Endometrium (tissue), 2 donors: ENCODE measurements around the gene CDCA4.
"Not testable (repeated sequence)": the region's sequence is repeated elsewhere in the genome, so short reads cannot be mapped to it uniquely, and the experiment has no call there.

ENCODE experiments used
- FAIRE-seq: peaks from 2 replicates; lab custom pipeline; 2012; peaks lifted over from hg19 to GRCh38; lab: Jason Lieb, UNC
- donor health status: control.
- donor health status: control.

CDCA4 gene

DNA sequence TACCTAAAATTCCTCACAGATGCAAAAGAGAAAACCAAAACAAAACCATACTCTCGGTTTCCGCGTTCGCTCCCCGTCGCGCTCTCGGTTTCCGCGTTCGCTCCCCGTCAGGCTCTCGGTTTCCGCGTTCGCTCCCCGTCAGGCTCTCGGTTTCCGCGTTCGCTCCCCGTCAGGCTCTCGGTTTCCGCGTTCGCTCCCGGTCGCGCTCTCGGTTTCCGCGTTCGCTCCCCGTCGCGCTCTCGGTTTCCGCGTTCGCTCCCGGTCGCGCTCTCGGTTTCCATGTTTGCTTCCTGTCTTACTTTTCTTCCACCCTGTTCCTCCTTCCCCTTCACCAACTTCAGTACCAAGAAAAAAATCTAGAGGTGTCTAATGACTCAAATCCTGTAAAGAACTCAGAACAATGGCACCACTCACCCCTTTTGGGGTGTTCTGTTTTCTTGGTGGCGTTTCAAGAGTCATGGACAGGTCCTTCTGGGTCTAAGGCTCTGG lies 12.6 kb upstream of the CDCA4 start:
- FAIRE-seq, result not testable (repeated sequence)

DNA sequence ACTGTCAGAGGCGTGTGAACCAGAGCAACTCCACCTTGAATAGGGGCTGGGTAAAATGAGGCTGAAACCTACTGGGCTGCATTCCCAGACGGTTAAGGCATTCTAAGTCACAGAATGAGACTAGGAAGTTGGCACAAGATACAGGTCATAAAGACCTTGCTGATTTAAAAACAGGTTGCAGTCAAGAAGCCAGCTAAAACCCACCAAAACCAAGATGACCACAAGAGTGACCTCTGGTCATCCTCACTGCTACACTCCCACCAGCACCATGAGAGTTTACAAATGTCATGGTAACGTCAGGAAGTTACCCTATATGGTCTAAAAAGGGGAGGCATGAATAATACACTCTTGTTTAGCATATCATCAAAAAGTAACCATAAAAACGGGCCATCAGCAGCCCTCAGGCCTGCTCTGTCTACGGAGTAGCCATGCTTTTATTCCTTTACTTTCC lies 11.6 kb upstream of the CDCA4 start:
- not testable (repeated sequence) for FAIRE-seq

DNA sequence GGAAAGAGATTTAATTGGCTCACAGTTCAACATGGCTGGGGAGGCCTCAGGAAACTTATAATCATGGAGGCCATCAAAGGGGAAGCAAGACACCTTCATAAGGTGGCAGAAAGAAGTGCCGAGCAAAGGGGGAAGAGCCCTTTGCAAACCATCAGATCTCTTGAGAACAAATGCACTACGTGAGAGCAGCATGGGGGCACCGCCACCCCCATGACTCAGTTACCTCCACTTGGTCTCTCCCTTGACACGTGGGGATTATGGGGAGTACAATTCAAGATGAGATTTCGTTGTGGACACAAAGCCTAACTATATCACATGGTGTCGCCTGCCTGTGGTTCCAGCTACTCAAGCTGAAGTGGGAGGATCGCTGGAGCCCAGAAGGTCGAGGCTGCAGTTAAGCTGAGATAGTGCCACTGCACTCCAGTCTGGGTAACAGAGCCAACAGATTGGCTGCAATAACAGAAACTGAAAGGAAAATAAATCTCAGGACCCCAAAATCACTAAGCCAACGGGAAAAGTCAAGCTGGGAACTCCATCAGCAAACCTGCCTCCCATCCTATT lies 10.0 kb upstream of the CDCA4 start:
- FAIRE-seq, result no peak

DNA sequence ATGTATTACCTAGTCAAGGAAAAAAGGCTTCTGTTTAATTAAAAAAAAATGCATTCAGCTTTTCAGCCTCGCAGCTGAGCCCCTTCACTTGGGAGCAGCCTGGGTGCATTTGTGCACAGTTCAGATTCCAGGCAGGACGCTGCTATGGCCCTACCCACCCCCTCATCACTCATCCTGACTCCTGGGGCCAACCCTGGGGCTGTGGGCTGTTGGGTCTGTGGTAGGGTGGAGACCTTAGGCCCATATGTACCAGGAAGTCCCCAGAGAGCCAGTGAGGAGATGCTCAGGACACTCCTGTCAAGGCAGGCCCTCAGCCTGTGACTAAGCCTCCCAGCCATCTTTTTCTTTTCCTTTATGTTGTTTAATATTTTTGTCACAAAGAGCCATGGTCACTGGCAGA lies 9.3 kb upstream of the CDCA4 start:
- FAIRE-seq, result no peak

DNA sequence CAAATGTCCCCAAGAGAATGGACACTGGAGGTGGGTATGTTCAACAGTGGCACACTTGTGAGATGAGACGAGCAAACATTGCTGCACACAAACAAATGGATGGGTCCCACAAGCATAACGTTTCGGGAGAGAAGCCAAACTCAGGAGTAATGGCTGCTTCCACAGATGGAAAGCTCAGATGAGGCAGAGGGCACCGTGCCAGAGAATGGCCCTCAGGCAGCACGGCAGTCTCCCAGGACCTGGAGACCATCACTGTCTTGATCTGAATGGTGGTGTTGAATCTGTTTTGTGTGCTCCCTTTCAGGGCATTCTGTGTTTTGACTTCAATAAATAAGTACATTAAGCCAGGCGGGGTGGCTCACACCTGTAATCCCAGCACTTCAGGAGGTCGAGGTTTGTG lies 8.5 kb upstream of the CDCA4 start:
- FAIRE-seq, result no peak

DNA sequence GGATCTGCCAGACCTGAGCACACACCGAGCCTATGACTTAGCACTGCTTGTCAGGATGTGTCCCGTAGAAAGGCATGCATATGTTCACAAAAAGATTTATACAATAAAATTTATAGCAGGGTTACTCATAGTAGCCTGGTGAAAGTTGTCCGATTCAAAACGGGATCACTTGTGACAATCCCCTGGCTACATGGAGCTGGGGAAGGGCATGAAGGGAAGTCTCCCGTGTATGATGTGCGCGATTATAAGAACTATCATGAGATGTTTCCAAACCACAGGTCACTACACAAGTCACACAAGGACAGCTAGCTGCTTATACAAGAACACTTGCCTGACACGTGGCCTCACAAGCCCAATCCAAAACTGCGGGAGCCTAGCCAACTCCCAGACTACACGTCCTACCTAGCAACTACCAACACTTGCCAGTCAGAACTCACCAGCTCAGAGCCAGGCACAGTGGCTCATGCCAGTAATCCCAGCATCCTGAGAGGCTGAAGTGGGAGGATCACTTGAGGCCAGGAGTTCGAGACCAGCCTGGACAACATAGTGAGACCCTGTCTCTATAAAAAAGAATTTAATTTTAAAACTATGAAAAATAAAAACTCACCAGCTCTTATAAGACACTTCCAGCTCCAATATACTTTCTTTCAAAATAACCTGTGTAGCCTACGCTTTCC lies 7.5 kb upstream of the CDCA4 start:
- FAIRE-seq, result no peak

DNA sequence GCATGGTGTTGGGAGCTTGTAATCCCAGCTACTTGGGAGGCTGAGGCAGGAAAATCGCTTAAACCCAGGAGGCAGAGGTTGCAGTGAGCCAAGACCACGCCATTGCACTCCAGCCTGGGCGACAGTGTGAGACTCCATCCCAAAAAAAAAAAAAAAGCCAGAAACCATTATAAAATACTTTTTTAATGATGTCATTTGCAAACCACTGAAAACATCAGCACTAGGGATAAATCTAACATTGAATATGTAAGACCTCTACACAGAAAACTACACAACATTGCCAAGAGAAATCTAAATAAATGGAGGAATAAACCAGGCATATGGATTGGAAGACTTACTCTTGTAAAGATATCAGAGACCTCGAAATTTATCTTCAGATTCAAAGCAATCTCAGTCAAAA lies 6.8 kb upstream of the CDCA4 start:
- FAIRE-seq, result not testable (repeated sequence)

DNA sequence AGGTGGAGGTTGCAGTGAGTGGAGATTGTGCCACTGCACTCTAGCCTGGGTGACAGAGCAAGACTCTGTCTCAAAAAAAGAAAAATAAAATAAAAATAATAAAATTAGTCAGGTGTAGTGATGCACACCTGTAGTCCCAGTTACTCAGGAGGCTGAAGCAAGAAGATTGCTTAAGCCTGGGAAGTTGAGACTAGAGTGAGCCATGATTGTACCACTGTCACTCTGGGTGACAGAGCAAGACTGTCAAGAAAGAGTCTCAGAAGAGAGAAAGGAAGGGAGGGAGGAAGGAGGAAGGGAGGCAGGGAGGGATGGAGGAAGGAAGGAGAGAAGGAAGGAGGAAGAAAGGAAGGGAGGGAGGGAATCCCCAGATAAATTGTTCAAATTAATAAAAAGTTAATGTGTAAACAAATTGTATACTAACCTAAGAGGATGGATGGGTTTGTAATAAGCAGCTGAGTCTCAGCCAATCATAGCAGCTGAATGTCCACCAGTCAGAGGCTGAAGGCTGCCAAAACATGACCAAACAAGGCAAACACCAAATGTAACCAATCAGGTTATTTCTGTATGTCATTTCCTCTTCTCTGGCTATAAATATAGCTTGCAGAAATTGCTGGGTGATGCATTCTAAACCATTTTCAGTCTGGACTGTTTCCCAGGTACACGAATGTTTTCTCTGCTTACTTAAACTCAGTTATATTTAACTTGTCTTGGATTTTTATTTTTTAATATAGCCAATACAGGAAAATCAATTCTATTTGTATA lies 6.1 kb upstream of the CDCA4 start:
- no peak for FAIRE-seq

DNA sequence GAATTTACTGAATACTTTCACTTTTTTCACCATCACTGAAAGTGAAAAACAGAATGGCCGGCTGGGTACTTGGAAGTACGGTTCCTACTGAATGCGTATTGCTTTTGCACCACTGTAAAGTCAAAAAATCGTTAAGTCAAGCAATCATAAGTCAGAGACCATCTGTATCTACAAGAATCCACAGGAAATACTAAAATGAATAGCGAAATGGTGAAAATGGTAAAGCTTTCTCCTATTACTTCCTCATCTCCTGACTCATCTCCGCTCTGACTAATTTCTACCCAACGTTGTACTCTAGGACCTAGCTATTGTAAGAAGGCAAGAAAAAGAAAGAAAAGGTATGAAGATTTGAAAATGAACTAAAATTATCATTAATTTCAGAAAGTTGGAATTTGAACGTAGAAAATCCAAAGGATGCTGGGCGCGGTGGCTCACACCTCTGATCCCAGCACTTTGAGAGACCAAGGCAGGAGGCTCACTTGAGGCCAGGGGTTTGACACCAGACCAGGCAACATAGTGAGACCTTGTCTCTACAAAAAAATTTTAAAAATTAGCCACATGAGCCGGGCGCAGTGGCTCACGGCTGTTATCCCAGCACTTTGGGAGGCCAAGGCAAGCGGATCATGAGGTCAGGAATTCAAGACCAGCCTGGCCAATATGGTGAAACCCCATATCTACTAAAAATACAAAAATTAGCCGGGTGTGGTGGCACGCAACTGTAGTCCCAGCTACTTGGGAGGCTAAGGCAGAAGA lies 5.3 kb upstream of the CDCA4 start:
- FAIRE-seq, result no peak

DNA sequence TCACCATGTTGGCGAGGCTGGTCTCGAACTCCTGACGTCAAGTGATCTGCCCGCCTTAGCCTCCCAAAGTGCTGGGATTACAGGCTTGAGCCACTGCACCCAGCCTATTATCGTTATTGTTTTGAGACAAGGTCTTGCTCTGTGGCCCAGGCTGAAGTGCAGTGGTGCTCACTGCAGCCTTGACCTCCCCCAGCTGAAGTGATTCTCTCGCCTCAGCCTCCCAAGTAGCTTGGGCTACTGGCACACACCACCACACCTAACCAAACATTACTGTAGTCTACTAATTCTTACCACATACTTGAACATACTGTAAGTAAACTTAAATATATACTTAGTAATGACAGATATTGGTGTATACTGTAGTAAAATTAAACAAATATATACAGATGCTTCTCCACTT lies 4.5 kb upstream of the CDCA4 start:
- FAIRE-seq, result no peak

DNA sequence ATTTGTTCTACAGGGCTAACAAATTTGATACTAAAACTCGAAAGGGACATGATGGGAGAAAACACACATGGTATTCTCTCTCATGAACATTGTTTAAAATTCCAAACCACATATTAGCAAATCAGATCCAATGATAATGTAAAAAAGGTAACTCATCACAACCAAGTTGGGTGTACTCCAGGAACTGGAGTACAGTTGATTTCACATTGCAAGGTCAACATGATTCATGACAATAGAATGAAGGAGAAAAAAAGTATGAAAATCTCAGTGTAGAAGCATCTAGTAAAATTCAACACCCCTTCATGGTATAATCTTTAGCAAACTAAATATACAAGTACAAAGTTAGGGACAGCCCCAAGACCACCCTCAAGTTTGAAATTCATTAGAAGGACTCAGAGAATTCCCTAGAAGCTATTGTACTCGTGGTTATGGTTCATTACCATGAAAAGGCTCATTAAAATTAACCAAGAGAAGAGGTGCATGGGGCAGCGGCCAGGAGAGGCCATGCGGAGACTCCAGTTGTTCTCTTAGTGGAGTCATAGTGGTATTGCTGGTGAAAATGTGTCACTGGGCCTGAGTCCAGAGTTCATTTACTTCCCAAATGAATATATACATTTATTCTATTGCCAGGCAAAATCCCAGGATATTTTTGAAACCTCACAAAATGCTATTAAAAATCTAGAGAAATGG lies 3.1 kb upstream of the CDCA4 start:
- FAIRE-seq, result no peak

DNA sequence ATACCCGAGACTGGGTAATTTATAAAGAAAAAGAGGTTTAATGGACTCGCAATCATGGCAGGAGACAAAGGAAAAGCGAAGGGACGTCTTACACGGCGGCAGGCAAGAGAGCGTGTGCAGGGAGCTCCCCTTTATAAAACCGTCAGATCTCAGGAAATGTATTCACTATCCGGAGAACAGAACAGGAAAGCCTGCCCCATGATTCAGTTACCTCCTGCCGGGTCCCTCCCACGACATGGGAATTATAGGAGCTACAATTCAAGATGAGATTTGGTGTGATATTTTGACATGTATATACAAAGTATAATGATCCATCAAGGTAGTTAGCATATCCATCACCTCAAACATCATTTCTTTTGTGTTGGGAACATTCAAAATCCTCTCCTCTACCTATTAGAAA lies 2.3 kb upstream of the CDCA4 start:
- FAIRE-seq, result no peak

DNA sequence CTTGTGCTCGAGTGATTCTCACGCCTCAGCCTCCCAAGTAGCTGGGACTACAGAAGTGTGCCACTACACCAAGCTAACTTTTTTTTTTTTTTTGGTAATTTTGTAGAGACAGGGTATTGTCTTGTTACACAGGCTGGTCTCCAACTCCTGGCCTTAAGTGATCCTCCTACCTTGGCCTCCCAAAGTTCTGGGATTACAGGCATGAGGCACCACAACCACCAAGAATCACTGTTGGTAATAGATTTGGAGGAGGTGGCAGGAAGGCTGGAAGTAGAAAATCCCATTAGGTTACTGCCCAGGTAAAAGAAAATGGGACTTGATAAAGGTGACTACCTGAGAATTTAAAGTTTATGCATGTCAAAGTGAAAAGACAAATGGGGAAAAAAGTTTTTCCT lies 1.4 kb upstream of the CDCA4 start:
- no peak for FAIRE-seq

DNA sequence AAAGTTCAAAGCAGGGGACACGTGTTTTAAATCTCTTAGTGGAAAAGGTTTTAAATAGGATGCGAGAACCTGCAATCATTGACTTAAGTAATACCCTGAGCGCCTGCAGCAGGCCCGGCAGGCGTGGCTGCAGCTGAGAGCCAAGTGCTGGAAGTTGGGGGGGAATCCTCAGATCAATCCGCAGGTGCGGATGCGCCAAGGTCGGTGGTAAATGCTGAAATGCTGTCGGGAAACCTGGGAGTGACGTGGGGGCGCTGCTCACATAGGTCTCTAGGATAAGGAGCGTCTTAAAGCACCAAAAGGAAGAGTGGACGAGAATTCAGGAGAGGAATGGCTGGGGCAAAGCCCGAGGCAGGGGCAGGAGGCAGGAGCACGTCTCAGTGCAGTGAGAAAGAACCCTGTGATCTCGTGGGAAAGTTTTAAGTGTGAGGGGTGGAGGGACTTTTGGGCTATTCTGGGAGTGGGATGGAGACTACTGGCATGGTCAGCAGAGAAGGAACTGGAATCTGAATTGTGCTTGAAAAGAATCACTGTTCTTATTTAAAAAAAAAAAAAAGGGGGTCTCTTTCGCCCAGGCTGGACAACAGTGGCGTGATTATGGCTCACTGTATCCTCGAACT lies 883 bp upstream of the CDCA4 start:
- FAIRE-seq, result no peak

DNA sequence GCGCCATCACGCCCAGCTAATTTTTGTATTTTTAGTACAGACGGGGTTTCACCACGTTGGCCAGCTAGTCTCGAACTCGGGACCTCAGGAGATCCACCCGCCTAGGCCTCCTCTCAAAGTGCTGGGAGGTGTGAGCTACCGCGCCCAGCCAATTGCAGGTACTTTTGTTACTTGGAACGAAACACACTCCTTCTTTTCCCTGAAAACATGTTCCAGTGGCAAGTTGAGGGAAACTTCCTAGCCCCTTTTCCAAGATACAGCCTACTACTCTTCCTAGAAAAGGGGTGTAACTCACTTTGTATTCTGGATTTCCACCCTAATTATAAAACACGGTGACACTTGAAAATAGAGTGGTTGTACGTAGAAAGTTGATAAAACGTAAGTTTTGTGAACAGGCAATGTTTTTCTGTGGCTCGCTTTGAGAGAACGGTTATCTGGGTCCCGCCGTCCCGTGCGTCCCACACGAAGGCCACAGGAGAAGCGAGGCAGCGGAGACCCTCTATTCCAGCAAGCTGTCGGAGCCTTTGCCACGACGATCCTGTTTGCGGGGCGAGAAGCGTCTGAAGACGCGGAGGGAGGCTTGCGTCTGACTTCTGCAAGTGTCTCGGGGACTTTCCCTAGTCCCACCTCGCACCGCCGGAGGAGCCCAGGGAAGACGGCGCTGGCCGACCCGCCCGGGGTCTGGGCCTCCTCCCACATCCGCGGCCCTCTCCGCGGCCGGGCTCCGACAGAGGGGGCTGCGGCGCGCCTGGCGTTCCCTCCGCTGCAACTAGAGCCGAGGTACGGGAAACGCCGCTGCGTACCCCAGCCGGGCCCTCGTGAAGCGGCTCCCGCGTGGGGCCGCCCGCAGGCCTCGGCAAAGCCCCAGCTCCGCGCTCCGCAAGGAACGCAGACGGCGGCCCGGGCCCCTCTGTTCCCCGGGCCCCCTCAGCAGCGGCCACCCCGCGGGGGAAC lies 745 bp downstream of the CDCA4 start:
- no peak for FAIRE-seq

DNA sequence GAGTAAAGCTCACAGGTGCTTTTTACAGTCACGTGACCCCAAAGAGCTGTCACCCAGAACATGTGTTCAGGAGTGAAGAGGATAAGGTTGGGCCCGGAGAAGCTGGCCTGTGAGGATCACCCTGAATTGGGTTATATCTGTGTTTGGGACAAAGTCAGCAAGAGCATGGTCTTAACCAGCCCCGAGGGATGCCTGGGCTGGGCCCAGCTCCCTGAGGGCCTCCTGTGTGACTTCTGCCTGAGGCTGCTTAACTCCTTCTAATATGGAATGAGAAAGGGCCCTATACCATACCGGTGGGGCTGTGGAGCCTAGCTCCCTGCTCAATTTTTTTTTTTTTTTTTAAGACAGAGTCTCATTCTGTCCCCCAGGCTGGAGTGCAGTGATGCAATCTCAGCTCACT lies 2.5 kb downstream of the CDCA4 start:
- no peak for FAIRE-seq

DNA sequence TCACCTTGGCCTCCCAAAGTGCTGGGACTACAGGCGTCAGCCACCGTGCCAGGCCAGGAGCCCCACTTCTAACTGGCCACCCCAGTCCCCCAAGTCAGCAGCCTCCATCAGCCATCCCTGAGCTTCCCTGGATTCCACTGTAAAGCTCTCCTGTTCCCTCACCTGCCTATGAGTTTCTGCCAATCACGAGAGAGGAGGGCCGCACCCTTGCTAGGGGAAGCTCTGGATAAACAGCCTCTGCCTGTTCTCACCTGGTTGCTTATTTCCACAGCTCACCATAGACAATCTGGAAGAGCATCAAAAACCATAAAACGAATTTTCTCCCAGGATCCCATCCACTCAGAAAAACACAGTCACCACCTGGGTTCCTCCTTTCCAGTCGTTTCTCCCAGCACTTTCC lies 5.0 kb downstream of the CDCA4 start:
- no peak for FAIRE-seq

DNA sequence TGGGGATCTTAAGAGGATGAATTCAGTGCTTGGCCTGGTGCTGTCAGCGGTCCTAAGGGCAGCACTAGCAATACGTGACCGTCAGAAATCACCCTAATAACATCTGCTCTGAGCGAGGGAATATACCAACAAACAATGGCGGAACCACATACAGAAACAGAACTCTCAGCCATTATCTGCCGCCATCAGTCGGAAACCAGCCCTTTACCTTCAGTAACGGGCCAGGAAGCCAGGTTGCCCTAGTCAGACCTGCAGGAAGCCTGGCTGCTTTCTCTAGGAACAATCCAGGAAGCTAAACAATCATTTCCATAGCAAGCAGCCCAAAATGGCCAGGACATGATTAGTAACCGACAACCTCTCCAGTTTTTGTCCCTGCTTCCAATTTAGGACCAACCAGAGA lies 5.6 kb downstream of the CDCA4 start:
- no peak for FAIRE-seq

DNA sequence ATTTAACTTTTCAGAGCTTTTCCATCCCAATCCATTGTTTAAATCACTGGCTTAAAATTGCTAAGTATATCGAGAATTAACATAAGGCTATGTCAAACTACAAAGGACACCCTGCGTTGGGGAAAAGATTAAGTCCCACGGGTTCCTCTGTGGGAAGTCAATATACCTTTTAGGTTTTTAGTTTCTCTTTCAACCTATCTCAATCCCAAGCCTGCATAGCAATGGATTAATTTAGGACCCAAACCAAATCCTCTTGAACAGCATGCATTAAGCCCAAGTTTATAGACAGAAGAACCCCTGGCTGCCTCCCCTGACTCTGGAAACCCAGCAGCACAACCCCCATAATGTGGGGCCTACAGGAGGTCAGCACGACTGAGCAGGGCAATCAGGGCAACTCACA lies 6.3 kb downstream of the CDCA4 start:
- FAIRE-seq, result no peak

DNA sequence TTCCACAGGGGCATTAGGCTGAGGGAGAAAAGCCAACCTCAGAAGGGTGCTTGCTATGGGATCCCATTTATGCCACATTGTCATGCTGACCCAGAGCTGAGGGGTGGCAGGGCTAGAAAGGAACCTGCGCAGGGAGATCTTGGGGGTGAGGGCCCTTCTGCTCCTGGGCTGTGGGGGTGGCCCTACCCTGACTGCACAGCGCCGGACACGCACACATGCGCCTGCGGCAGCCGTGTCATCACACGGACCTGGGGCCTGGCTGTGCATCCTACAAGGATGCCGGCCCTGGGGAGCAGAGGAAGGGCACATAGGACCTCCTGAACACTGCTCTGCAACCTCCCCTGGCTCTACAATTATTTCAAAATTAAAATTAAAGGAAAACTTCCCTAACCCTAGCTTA lies 6.9 kb downstream of the CDCA4 start:
- no peak for FAIRE-seq
